H9 (cell line): ENCODE measurements around the gene SLC6A18. TPM values are rescaled to one million over a fixed set of nuclear protein-coding genes. Genes with fewer than 3 reads are reported as not detected.
A peak's percentile ranks its signal among the peaks of the same experiment; 100 is the strongest.

Experiments used
- DNase-seq: peaks from one replicate; pipeline ENCODE4 v3.0.0-alpha.2; 2017
- H2AFZ ChIP-seq: one replicate; pipeline ENCODE4 v1.6.1; 2013; ENCODE audit warnings: mild to moderate bottlenecking, low read length, control low read depth, moderate library complexity
- H2AK5ac ChIP-seq: 2 replicates; pipeline ENCODE4 v1.6.1; 2013; ENCODE audit warnings: low read length, control low read depth, mixed read lengths; ENCODE audit not compliant: insufficient read length
- H2BK120ac ChIP-seq: one replicate; pipeline ENCODE4 v1.6.1; 2013; ENCODE audit warnings: low read depth, mild to moderate bottlenecking, low read length, control low read depth, inconsistent platforms; ENCODE audit not compliant: poor library complexity, severe bottlenecking
- H2BK12ac ChIP-seq: 2 replicates; pipeline ENCODE4 v1.6.1; 2013; ENCODE audit warnings: low read length, control low read depth, mixed read lengths, low read depth; ENCODE audit not compliant: insufficient read length
- H2BK15ac ChIP-seq: 2 replicates; pipeline ENCODE4 v1.6.1; 2013; ENCODE audit warnings: low read depth, low read length, control low read depth
- H2BK20ac ChIP-seq: one replicate; pipeline ENCODE4 v1.6.1; 2013; ENCODE audit warnings: low read depth, mild to moderate bottlenecking, low read length, control low read depth, inconsistent platforms; ENCODE audit not compliant: poor library complexity, severe bottlenecking
- H2BK5ac ChIP-seq: 2 replicates; pipeline ENCODE4 v1.6.1; 2013; ENCODE audit warnings: low read length, control low read depth, mixed read lengths; ENCODE audit not compliant: insufficient read length
- H3K14ac ChIP-seq: 2 replicates; pipeline ENCODE4 v1.6.1; 2013; ENCODE audit warnings: low read length, control low read depth; ENCODE audit not compliant: insufficient read depth
- H3K18ac ChIP-seq: 2 replicates; pipeline ENCODE4 v1.6.1; 2013; ENCODE audit warnings: low read depth, mild to moderate bottlenecking, mixed read lengths, low read length, control low read depth; ENCODE audit not compliant: insufficient read length
- H3K23ac ChIP-seq: 2 replicates; pipeline ENCODE4 v1.6.1; 2013; ENCODE audit warnings: low read length, control low read depth, mixed read lengths, low read depth; ENCODE audit not compliant: insufficient read length
- H3K23me2 ChIP-seq: 2 replicates; pipeline ENCODE4 v1.6.1; 2013; ENCODE audit warnings: low read depth, mild to moderate bottlenecking, mixed read lengths, low read length, control low read depth; ENCODE audit not compliant: insufficient read length, poor library complexity, severe bottlenecking
- H3K27ac ChIP-seq: 2 replicates; pipeline ENCODE4 v1.5.1; 2013; ENCODE audit warnings: low read length, control low read depth, mixed read lengths, low read depth; ENCODE audit not compliant: insufficient read length
- H3K27me3 ChIP-seq: 2 replicates; pipeline ENCODE4 v1.6.1; 2013; ENCODE audit warnings: low read length, control low read depth, inconsistent platforms; ENCODE audit not compliant: insufficient read depth
- H3K4ac ChIP-seq: 2 replicates; pipeline ENCODE4 v1.6.1; 2013; ENCODE audit warnings: low read depth, mild to moderate bottlenecking, control low read depth, inconsistent platforms, low read length, moderate library complexity
- H3K4me1 ChIP-seq: 2 replicates; pipeline ENCODE4 v1.6.1; 2013; ENCODE audit warnings: low read length, control low read depth, inconsistent platforms; ENCODE audit not compliant: insufficient read depth
- H3K4me2 ChIP-seq: 2 replicates; pipeline ENCODE4 v1.6.1; 2013; ENCODE audit warnings: low read length, control low read depth, mixed read lengths; ENCODE audit not compliant: insufficient read length, insufficient read depth
- H3K56ac ChIP-seq: 2 replicates; pipeline ENCODE4 v1.6.1; 2013; ENCODE audit warnings: low read depth, mild to moderate bottlenecking, mixed read lengths, low read length, control low read depth; ENCODE audit not compliant: insufficient read length
- H3K79me1 ChIP-seq: 2 replicates; pipeline ENCODE4 v1.6.1; 2013; ENCODE audit warnings: low read depth, mild to moderate bottlenecking, moderate library complexity, low read length, control low read depth, inconsistent platforms; ENCODE audit not compliant: insufficient read depth, poor library complexity, severe bottlenecking
- H3K79me2 ChIP-seq: 2 replicates; pipeline ENCODE4 v1.6.1; 2013; ENCODE audit warnings: low read length, control low read depth, inconsistent platforms; ENCODE audit not compliant: insufficient read depth
- H3K9ac ChIP-seq: 2 replicates; pipeline ENCODE4 v1.6.1; 2013; ENCODE audit warnings: low read length, control low read depth, mixed read lengths; ENCODE audit not compliant: insufficient read length; ENCODE audit errors: extremely low read depth
- H3K9me3 ChIP-seq: one replicate; pipeline ENCODE4 v1.6.1; 2013; ENCODE audit warnings: low read depth, low read length, inconsistent platforms; ENCODE audit not compliant: control insufficient read depth
- H3T11ph ChIP-seq: one replicate; pipeline ENCODE4 v1.6.1; 2013; ENCODE audit warnings: mild to moderate bottlenecking, low read length, control low read depth, inconsistent platforms
- H4K20me1 ChIP-seq: one replicate; pipeline ENCODE4 v1.6.1; 2013; ENCODE audit not compliant: control insufficient read depth, insufficient read length, insufficient read depth
- H4K5ac ChIP-seq: 2 replicates; pipeline ENCODE4 v1.6.1; 2013; ENCODE audit warnings: low read depth, mild to moderate bottlenecking, mixed read lengths, low read length, control low read depth; ENCODE audit not compliant: insufficient read length
- H4K8ac ChIP-seq: replicated peaks from 2 replicates; pipeline ENCODE4 v1.6.1; 2013; ENCODE audit warnings: low read length, control low read depth, mixed read lengths, low read depth; ENCODE audit not compliant: insufficient read length
- H4K91ac ChIP-seq: 2 replicates; pipeline ENCODE4 v1.6.1; 2013; ENCODE audit warnings: low read depth, mild to moderate bottlenecking, moderate library complexity, mixed read lengths, low read length, control low read depth; ENCODE audit not compliant: insufficient read length
- H3K27ac Mint-ChIP-seq, 3 experiments: 2 replicates in 2 of 3; 3 replicates in 1 of 3; pipeline ENCODE4 v1.8.0; 2020 to 2021; ENCODE audit warnings: mixed read lengths in 3 of 3, mild to moderate bottlenecking in 1 of 3, moderate library complexity in 1 of 3
- H3K27me3 Mint-ChIP-seq: 2 replicates; pipeline ENCODE4 v1.8.0; 2021; ENCODE audit warnings: low read depth, mild to moderate bottlenecking, moderate library complexity, mixed read lengths
- H3K36me3 Mint-ChIP-seq, 3 experiments: 2 replicates in 2 of 3; 3 replicates in 1 of 3; pipeline ENCODE4 v1.8.0; 2020 to 2021; ENCODE audit warnings: low read depth in 3 of 3, mixed read lengths in 3 of 3; ENCODE audit not compliant: insufficient read depth in 1 of 3
- H3K4me1 Mint-ChIP-seq, 2 experiments: 2 replicates each; pipeline ENCODE4 v1.8.0; 2020; ENCODE audit warnings: mixed read lengths in 2 of 2
- H3K4me3 Mint-ChIP-seq, 2 experiments: 2 replicates in 1 of 2; 3 replicates in 1 of 2; pipeline ENCODE4 v1.8.0; 2020 to 2021; ENCODE audit warnings: mild to moderate bottlenecking in 2 of 2, mixed read lengths in 2 of 2, moderate library complexity in 1 of 2
- H3K9me3 Mint-ChIP-seq, 2 experiments: 2 replicates in 1 of 2; 3 replicates in 1 of 2; pipeline ENCODE4 v1.8.0; 2020; ENCODE audit warnings: mild to moderate bottlenecking in 2 of 2, mixed read lengths in 2 of 2, moderate library complexity in 1 of 2
- WGBS: extraction: QIAGEN DNeasy Blood & Tissue Kit; methylation state at CpG from one replicate; pipeline ENCODE4 v1.1.7; 2013; ENCODE audit warnings: missing lambda C conversion rate, low lambda C conversion rate, mixed read lengths; ENCODE audit not compliant: insufficient read length; ENCODE audit errors: extremely low coverage; 5-methylcytosine and 5-hydroxymethylcytosine counted together
- total RNA-seq: library from RNA; stranded (reverse); gene quantifications from 2 replicates; pipeline ENCODE4 v1.2.1, GENCODE V29; 2021
- TF ChIP-seq, protein P1 (sequence below): fragments of 200-600 bp; sonication (generic); conservative IDR thresholded peaks from 3 replicates; pipeline ENCODE4 v1.8.0; 2021; ENCODE audit warnings: antibody characterized with exemption, mild to moderate bottlenecking

Gene SLC6A18
- total RNA-seq, 1 experiment from 2014 or later: not detected

DNA sequence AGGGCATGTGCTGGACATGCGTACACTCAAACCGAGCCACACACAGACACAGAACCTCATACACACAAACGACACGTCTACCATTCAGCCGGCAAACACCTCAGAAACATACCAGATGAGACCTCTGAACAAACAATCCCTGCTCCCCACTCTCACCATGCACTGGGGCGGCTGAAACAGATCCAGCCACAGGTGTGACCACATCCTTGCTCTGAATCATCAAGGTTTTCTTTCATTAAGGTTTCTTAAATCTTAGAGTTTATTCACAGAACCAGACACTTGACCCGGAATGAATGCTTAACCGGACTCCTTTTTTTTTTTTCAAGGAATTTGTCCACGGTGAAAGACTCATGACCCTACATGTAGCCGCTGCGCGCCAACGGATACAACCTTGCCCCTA lies 43.5 kb downstream of the SLC6A18 start:
- peak overlapping the region; percentile 12 for H4K5ac ChIP-seq
- H3K4ac ChIP-seq: no peak overlapping the region
- Mint-ChIP-seq H3K27ac (peak overlapping the region in 1 of 3 experiments; percentile 16; a peak in 1 of 7 replicates), H3K27me3 (peaks cover 1% of the 10 kb centered on the region; the same call in 1 of the 2 replicates), H3K36me3 (peaks cover 21 to 37% (median 29%) of the 10 kb centered on the region in 3 experiments; a peak in 6 of 7 replicates), H3K9me3 (no peaks in the 10 kb centered on the region), H3K4me3 (no peak overlapping the region), H3K4me1 (no peaks in the 10 kb centered on the region)
- H2AFZ ChIP-seq: no peak overlapping the region
- H3T11ph ChIP-seq: no peak overlapping the region
- H2BK15ac ChIP-seq: no peak overlapping the region
- H3K23ac ChIP-seq: no peak overlapping the region
- no peak overlapping the region for H3K56ac ChIP-seq
- no peak overlapping the region for H2AK5ac ChIP-seq
- H2BK5ac ChIP-seq: no peak overlapping the region
- H3K4me1 ChIP-seq: no peaks in the 10 kb centered on the region
- H3K27me3 ChIP-seq: no peaks in the 10 kb centered on the region
- TF ChIP-seq, protein P1, sequence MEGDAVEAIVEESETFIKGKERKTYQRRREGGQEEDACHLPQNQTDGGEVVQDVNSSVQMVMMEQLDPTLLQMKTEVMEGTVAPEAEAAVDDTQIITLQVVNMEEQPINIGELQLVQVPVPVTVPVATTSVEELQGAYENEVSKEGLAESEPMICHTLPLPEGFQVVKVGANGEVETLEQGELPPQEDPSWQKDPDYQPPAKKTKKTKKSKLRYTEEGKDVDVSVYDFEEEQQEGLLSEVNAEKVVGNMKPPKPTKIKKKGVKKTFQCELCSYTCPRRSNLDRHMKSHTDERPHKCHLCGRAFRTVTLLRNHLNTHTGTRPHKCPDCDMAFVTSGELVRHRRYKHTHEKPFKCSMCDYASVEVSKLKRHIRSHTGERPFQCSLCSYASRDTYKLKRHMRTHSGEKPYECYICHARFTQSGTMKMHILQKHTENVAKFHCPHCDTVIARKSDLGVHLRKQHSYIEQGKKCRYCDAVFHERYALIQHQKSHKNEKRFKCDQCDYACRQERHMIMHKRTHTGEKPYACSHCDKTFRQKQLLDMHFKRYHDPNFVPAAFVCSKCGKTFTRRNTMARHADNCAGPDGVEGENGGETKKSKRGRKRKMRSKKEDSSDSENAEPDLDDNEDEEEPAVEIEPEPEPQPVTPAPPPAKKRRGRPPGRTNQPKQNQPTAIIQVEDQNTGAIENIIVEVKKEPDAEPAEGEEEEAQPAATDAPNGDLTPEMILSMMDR: no peak
- H3K9ac ChIP-seq: no peak overlapping the region
- no peak overlapping the region for H2BK20ac ChIP-seq
- no peaks in the 10 kb centered on the region for H3K79me1 ChIP-seq
- no peak overlapping the region for H2BK120ac ChIP-seq
- no peaks in the 10 kb centered on the region for H3K23me2 ChIP-seq
- no peak overlapping the region for H4K8ac ChIP-seq
- DNase-seq: no peak
- H4K20me1 ChIP-seq: no peaks in the 10 kb centered on the region
- no CpG with 5 or more reads among the region's 13 CpGs for WGBS
- no peaks in the 10 kb centered on the region for H3K79me2 ChIP-seq
- no peak overlapping the region for H3K14ac ChIP-seq
- no peak overlapping the region for H3K27ac ChIP-seq
- H3K18ac ChIP-seq: no peak overlapping the region
- H3K9me3 ChIP-seq: no peaks in the 10 kb centered on the region
- no peak overlapping the region for H3K4me2 ChIP-seq
- H4K91ac ChIP-seq: no peak overlapping the region
- no peak overlapping the region for H2BK12ac ChIP-seq
